Measurements from ENCODE around the gene PWWP2A. TPM values are rescaled to one million over a fixed set of nuclear protein-coding genes. Genes with fewer than 3 reads are reported as not detected.
"Not testable (repeated sequence)": the region's sequence is repeated elsewhere in the genome, so short reads cannot be mapped to it uniquely, and the experiment has no call there.

Gene PWWP2A
- total RNA-seq, 1 experiment from 2014 or later: 61.1 TPM

DNA sequence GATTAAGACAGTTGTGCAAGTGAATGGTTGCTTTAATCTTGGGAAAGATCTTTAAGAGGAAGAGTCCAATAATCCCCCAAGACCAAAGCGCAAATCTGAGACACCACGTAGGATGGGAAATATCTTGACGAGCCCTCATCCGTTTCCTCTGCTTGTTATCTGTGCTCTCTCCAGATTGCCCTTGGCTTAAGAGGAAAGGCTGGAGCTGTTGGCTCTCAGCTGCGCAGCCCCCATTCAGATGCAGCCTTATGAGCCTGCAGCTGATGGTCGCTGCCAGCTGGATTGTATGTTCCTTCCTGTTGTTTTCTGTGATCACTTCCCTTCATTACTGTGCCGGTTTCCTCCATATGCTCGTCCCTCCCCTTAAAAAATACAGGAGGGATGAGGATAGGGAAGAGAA, 47.7 kb downstream of the PWWP2A start:
- TF ChIP-seq ZBTB21 (CRISPR knock-in tag; IDR thresholded peaks at IDR 0.05; ENCODE audit: borderline replicate concordance): no peak
- TF ChIP-seq, protein P1, sequence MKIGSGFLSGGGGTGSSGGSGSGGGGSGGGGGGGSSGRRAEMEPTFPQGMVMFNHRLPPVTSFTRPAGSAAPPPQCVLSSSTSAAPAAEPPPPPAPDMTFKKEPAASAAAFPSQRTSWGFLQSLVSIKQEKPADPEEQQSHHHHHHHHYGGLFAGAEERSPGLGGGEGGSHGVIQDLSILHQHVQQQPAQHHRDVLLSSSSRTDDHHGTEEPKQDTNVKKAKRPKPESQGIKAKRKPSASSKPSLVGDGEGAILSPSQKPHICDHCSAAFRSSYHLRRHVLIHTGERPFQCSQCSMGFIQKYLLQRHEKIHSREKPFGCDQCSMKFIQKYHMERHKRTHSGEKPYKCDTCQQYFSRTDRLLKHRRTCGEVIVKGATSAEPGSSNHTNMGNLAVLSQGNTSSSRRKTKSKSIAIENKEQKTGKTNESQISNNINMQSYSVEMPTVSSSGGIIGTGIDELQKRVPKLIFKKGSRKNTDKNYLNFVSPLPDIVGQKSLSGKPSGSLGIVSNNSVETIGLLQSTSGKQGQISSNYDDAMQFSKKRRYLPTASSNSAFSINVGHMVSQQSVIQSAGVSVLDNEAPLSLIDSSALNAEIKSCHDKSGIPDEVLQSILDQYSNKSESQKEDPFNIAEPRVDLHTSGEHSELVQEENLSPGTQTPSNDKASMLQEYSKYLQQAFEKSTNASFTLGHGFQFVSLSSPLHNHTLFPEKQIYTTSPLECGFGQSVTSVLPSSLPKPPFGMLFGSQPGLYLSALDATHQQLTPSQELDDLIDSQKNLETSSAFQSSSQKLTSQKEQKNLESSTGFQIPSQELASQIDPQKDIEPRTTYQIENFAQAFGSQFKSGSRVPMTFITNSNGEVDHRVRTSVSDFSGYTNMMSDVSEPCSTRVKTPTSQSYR (CRISPR knock-in tag; IDR thresholded peaks at IDR 0.05): no peak
- TF ChIP-seq ATF1 (CRISPR knock-in tag; IDR thresholded peaks at IDR 0.05): no peak
- TF ChIP-seq NFATC4 (CRISPR knock-in tag; IDR thresholded peaks at IDR 0.05): no peak
- TF ChIP-seq, protein P2, sequence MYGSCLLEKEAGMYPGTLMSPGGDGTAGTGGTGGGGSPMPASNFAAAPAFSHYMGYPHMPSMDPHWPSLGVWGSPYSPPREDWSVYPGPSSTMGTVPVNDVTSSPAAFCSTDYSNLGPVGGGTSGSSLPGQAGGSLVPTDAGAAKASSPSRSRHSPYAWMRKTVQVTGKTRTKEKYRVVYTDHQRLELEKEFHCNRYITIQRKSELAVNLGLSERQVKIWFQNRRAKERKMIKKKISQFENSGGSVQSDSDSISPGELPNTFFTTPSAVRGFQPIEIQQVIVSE (CRISPR knock-in tag; IDR thresholded peaks at IDR 0.05; ENCODE audit: borderline replicate concordance): no peak
- TF ChIP-seq SMAD4 (CRISPR knock-in tag; IDR thresholded peaks at IDR 0.05): no peak
- no peak for TF ChIP-seq ZNF671 (CRISPR knock-in tag; IDR thresholded peaks at IDR 0.05)
- TF ChIP-seq, protein P3, sequence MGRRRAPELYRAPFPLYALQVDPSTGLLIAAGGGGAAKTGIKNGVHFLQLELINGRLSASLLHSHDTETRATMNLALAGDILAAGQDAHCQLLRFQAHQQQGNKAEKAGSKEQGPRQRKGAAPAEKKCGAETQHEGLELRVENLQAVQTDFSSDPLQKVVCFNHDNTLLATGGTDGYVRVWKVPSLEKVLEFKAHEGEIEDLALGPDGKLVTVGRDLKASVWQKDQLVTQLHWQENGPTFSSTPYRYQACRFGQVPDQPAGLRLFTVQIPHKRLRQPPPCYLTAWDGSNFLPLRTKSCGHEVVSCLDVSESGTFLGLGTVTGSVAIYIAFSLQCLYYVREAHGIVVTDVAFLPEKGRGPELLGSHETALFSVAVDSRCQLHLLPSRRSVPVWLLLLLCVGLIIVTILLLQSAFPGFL (CRISPR knock-in tag; IDR thresholded peaks at IDR 0.05; ENCODE audit: borderline replicate concordance): no peak
- TF ChIP-seq, protein P4, sequence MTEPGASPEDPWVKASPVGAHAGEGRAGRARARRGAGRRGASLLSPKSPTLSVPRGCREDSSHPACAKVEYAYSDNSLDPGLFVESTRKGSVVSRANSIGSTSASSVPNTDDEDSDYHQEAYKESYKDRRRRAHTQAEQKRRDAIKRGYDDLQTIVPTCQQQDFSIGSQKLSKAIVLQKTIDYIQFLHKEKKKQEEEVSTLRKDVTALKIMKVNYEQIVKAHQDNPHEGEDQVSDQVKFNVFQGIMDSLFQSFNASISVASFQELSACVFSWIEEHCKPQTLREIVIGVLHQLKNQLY (CRISPR knock-in tag; IDR thresholded peaks at IDR 0.05): no peak
- no peak for TF ChIP-seq ETV6 (CRISPR knock-in tag; IDR thresholded peaks at IDR 0.05)
- TF ChIP-seq, protein P5, sequence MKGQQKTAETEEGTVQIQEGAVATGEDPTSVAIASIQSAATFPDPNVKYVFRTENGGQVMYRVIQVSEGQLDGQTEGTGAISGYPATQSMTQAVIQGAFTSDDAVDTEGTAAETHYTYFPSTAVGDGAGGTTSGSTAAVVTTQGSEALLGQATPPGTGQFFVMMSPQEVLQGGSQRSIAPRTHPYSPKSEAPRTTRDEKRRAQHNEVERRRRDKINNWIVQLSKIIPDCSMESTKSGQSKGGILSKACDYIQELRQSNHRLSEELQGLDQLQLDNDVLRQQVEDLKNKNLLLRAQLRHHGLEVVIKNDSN (CRISPR knock-in tag; IDR thresholded peaks at IDR 0.05): no peak
- POLR2A ChIA-PET: interaction anchor here (1.3 kb wide), 1 partner anchor 9 kb away, joined by 3 read pairs; no protein-coding TSS in a partner anchor
- H3K27ac Mint-ChIP-seq: peak overlapping the region; percentile 85

DNA sequence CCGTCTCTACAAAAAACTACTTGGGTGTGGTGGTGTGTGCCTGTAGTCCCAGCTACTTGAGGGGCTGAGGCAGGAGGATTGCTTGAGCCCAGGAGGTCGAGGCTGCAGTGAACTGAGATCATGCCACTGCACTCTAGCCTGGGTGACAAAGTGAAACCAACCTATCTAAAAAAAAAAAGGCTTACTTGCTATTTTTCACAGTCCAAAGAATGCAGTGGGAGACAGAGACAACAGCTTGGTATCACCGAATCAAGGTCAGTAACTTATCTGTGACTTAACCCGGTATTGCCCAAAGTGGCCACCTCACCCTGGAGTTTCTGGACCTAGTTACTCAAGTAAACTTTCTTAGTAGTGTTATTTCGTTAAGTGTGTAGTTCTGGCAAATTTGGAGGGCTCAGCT, 50.1 kb downstream of the PWWP2A start:
- H3K27me3 Mint-ChIP-seq (ENCODE audit: low read depth); DNase-seq (ENCODE audit: low spot score); ATAC-seq; H3K4me3 Mint-ChIP-seq; H3K9me3 Mint-ChIP-seq; H3K36me3 Mint-ChIP-seq; H3K27ac Mint-ChIP-seq: not testable (repeated sequence)
- peaks cover 14% of the 10 kb centered on the region for H3K4me1 Mint-ChIP-seq
- ChIA-PET POLR2A (interaction anchor here (0.8 kb wide), 1 partner anchor 76 kb away, joined by 3 read pairs; no protein-coding TSS in a partner anchor), CTCF (interaction anchor here (2.8 to 4.1 kb wide), 2 partner anchors 12 to 47 kb away, joined by 12 to 26 read pairs; no protein-coding TSS in a partner anchor)

More for the DNA sequence above, 47.7 kb downstream of the PWWP2A start:
- ATAC-seq (no peak), DNase-seq (ENCODE audit: low spot score) (no peak)
- Mint-ChIP-seq H3K9me3 (no peaks in the 10 kb centered on the region), H3K27me3 (ENCODE audit: low read depth) (no peaks in the 10 kb centered on the region), H3K4me3 (no peak overlapping the region), H3K36me3 (peaks cover 3% of the 10 kb centered on the region; the same call in 1 of the 2 replicates), H3K4me1 (peaks cover 14% of the 10 kb centered on the region)
- CTCF ChIA-PET: interaction anchor here (0.9 to 3.0 kb wide), 3 partner anchors 9 to 126 kb away, joined by 3 to 22 read pairs (median 11); no protein-coding TSS in a partner anchor

DNA sequence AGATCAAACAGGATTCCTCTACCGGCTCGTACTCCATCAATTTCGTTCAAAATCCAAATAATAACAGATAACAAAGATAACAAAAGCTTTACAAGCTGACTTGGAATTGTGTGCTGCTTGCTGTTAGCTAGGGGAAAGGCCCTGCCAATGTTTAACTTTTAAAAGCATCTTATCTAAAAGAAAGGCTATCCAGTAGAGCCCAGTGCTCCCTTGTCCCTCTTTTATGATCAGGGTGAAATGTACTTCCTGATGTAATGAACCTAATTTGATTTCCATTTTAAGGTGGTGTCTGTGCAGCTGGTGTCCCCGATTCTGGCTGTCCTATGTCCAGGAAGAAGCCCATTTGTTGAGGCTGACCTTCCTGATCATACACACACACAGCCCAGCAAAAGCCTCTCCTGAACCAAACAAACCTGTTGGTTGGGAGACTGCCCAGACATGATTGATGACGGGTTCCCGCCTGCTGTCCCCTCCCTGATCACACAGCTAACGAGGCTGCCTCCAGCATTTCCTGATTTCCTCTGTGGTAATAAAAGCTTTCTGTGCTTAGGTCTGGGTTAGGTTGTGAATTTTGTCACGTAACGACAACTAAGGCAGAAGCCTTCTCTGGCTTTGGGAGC, 54.1 kb downstream of the PWWP2A start:
- Mint-ChIP-seq H3K9me3 (no peaks in the 10 kb centered on the region), H3K4me3 (no peak overlapping the region), H3K4me1 (peaks cover 22% of the 10 kb centered on the region), H3K36me3 (peaks cover 15% of the 10 kb centered on the region), H3K27ac (peak overlapping the region; percentile 6), H3K27me3 (ENCODE audit: low read depth) (no peaks in the 10 kb centered on the region)
- DNase-seq (ENCODE audit: low spot score): no peak
- ChIA-PET POLR2A (no interaction called here), CTCF (interaction anchor here (4.1 kb wide), 1 partner anchor 16 kb away, joined by 26 read pairs; no protein-coding TSS in a partner anchor)
- ATAC-seq: no peak
- TF ChIP-seq, protein P6, sequence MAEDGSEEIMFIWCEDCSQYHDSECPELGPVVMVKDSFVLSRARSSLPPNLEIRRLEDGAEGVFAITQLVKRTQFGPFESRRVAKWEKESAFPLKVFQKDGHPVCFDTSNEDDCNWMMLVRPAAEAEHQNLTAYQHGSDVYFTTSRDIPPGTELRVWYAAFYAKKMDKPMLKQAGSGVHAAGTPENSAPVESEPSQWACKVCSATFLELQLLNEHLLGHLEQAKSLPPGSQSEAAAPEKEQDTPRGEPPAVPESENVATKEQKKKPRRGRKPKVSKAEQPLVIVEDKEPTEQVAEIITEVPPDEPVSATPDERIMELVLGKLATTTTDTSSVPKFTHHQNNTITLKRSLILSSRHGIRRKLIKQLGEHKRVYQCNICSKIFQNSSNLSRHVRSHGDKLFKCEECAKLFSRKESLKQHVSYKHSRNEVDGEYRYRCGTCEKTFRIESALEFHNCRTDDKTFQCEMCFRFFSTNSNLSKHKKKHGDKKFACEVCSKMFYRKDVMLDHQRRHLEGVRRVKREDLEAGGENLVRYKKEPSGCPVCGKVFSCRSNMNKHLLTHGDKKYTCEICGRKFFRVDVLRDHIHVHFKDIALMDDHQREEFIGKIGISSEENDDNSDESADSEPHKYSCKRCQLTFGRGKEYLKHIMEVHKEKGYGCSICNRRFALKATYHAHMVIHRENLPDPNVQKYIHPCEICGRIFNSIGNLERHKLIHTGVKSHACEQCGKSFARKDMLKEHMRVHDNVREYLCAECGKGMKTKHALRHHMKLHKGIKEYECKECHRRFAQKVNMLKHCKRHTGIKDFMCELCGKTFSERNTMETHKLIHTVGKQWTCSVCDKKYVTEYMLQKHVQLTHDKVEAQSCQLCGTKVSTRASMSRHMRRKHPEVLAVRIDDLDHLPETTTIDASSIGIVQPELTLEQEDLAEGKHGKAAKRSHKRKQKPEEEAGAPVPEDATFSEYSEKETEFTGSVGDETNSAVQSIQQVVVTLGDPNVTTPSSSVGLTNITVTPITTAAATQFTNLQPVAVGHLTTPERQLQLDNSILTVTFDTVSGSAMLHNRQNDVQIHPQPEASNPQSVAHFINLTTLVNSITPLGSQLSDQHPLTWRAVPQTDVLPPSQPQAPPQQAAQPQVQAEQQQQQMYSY (CRISPR knock-in tag; IDR thresholded peaks at IDR 0.05): no peak
- TF ChIP-seq, protein P7, sequence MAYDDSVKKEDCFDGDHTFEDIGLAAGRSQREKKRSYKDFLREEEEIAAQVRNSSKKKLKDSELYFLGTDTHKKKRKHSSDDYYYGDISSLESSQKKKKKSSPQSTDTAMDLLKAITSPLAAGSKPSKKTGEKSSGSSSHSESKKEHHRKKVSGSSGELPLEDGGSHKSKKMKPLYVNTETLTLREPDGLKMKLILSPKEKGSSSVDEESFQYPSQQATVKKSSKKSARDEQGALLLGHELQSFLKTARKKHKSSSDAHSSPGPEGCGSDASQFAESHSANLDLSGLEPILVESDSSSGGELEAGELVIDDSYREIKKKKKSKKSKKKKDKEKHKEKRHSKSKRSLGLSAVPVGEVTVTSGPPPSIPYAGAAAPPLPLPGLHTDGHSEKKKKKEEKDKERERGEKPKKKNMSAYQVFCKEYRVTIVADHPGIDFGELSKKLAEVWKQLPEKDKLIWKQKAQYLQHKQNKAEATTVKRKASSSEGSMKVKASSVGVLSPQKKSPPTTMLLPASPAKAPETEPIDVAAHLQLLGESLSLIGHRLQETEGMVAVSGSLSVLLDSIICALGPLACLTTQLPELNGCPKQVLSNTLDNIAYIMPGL (CRISPR knock-in tag; IDR thresholded peaks at IDR 0.05): no peak
- no peak for TF ChIP-seq IRF2 (CRISPR knock-in tag; IDR thresholded peaks at IDR 0.05; ENCODE audit: borderline replicate concordance, low read depth)
- TF ChIP-seq, protein P8, sequence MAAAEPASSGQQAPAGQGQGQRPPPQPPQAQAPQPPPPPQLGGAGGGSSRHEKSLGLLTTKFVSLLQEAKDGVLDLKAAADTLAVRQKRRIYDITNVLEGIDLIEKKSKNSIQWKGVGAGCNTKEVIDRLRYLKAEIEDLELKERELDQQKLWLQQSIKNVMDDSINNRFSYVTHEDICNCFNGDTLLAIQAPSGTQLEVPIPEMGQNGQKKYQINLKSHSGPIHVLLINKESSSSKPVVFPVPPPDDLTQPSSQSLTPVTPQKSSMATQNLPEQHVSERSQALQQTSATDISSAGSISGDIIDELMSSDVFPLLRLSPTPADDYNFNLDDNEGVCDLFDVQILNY (CRISPR knock-in tag; IDR thresholded peaks at IDR 0.05): no peak
- TF ChIP-seq TEAD4 (CRISPR knock-in tag; IDR thresholded peaks at IDR 0.05): no peak
- TF ChIP-seq NR3C1 (CRISPR knock-in tag; conservative IDR thresholded peaks at IDR 0.05; ENCODE audit: low read depth): no peak

Data from WTC11 (cell line).